Retinal pigment epithelial cell (primary cell): ENCODE measurements around the gene CIROP.
A peak's percentile ranks its signal among the peaks of the same experiment; 100 is the strongest.

ENCODE experiments used
- DNase-seq: peaks from one replicate; pipeline ENCODE4 v3.0.0-alpha.2; 2010; ENCODE audit warnings: low read depth
- H3K4me3 ChIP-seq: 2 replicates; pipeline ENCODE4 v1.5.1; 2011; ENCODE audit warnings: mild to moderate bottlenecking, low read length, control low read depth, moderate library complexity
- TF ChIP-seq, protein P1 (sequence below): conservative IDR thresholded peaks from 2 replicates; pipeline ENCODE4 v1.5.1; 2011; ENCODE audit warnings: low read depth, low read length, control low read depth, inconsistent platforms

The CIROP gene

DNA sequence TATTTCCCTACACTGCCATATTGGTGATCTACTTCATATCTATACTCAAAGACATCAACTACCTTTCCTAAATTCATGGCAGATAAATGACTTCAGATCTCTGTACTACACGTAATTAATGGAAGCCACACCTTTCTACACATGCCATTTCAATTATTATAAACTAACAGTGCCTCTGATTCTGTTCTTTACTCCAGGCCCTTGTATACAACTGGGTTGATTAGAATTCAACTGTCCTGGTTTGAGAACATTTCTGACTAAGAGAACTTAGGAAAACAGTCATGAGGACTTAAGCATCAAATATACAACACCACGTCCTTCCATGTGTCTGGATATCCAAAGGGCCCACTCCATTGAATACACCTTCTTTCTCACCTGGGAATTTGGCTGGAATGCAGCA lies 11.7 kb downstream of the CIROP start:
- no peak for DNase-seq
- TF ChIP-seq, protein P1, sequence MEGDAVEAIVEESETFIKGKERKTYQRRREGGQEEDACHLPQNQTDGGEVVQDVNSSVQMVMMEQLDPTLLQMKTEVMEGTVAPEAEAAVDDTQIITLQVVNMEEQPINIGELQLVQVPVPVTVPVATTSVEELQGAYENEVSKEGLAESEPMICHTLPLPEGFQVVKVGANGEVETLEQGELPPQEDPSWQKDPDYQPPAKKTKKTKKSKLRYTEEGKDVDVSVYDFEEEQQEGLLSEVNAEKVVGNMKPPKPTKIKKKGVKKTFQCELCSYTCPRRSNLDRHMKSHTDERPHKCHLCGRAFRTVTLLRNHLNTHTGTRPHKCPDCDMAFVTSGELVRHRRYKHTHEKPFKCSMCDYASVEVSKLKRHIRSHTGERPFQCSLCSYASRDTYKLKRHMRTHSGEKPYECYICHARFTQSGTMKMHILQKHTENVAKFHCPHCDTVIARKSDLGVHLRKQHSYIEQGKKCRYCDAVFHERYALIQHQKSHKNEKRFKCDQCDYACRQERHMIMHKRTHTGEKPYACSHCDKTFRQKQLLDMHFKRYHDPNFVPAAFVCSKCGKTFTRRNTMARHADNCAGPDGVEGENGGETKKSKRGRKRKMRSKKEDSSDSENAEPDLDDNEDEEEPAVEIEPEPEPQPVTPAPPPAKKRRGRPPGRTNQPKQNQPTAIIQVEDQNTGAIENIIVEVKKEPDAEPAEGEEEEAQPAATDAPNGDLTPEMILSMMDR: no peak
- peak overlapping the region; percentile 98 for H3K4me3 ChIP-seq

DNA sequence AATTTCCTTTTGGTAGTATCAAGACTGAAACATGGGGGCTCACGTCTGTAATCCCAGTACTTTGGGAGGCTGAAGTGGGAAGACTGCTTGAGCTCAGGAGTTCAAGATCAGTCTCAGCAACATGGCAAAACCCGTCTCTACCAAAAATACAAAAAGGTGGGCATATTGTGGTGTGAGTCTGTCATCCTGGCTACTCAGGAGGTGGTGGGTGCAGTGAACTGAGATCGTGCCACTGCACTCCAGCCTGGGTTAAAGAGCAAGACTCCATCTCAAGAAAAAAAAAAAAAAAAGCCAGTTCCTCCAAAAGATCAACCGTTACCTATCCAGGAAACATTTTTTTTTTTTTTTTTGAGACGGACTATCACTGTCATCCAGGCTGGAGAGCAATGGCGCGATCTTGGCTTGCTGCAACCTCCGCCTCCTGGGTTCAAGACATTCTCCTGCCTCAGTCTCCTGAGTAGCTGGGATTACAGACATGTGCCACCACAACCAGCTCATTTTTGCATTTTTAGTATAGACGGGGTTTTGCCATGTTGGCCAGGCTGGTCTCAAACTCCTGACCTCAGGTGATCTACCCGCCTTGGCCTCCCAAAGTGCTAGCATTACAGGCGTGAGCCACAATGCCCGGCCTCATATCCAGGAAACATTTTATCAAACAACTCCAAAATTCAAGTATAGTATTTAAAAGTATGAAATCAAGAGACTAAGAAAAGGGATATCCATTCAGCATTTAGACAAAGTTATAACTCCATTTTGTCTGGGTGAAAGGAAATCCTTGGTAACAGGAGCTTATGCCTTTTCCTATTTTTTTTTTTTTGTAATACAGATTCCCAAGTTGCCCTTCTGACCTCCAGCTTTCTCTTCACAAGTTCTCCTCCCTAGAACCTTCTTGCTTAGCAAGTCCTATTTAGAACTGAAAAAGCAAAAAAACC lies 13.2 kb downstream of the CIROP start:
- TF ChIP-seq, protein P1: no peak
- no peak for DNase-seq
- H3K4me3 ChIP-seq: no peak overlapping the region

DNA sequence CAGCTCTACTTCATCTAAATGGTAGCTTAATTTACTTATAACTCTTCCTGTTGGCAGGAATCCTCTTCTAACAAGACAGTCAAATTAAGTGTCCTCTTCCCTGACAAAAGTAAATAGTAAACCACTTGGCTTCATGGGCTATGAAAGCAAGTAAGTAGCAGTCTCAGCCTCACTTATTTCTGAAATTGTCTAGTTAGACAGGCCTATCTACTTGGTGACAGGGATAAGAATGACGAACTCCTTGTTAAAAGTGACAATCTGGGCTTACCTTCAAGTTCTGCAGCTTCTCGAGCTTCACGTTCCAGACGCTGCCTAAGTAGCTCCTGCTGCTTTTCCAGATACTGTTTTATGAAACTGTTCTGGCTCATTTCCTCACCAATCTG lies 14.5 kb downstream of the CIROP start:
- no peak for DNase-seq
- H3K4me3 ChIP-seq: no peak overlapping the region
- TF ChIP-seq, protein P1: no peak

DNA sequence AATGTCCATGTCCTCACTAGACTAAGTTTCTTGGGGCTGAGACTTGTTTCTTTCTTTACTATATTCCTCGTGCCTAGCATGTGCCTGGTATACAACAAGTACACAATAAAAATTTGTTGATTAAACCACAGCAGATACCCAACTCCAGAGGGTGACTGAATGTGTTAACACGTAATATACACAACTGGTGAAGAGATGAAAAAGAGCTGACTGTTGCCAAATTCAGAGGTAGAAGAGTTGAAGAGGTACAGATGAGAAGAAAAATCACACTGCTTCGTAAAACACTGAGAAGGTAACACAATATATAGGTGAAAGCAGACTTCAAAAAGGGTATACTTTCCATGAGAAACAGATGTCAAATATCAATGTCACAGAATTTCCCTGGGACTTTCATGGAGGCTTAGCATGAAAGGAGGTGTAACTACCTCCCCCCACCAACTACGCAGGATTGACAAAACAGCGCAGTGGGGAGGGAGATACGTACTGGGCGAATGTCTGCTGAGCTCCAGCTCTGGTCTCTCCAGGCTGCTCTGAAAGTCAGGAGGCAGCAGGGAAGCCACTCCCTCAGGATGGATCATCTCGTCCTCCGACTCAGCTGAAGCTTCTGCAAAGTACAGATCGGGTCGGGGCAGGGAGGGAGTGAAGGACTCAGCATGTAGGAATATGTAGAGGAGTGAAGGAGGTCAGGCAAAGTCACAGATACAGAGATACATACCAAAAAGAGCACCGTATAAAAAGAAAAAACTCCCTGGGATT lies 15.1 kb downstream of the CIROP start:
- no peak overlapping the region for H3K4me3 ChIP-seq
- TF ChIP-seq, protein P1: no peak
- no peak for DNase-seq

DNA sequence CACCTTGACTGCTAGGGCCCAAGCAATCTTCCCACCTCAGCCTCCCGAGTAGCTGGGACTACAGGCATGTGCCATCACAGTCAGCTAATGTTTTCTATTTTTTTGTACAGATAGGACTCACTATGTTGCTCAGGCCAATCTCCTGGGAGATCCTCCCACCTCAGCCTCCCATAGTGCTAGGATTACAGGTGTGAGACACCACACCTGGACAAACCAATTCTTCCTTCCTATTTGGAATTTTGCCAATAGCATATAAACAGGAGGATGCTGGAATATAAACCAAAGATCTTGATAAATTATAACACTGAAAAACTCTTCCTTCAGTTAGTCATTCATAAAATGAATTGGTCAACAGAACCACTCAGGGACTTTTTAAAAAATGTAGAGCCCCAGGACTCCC lies 18.2 kb downstream of the CIROP start:
- no peak overlapping the region for H3K4me3 ChIP-seq
- TF ChIP-seq, protein P1: no peak
- DNase-seq: no peak

DNA sequence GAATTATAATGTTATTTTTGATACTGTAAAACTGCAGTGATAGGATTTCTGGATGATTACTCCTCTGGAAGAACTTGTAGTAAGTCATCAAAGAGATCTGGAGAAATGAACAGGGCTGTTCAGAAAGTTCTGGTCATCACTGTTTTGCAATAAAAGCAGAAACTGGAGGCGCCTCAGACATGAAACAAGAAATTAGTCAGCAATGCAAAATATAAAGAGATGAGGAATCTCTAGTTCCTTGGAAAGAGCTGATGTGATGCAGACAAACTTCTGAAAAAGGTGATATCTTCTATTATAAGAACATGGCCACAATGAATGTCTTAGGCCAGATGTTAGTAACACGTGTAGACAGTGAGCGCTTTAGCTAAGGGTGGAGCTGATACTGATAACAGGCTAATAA lies 19.3 kb downstream of the CIROP start:
- H3K4me3 ChIP-seq: no peak overlapping the region
- no peak for DNase-seq
- TF ChIP-seq, protein P1: no peak
